NCI-H2029 (cell line): ENCODE data around the gene GATAD2A.

Experiments
- DNase-seq: peaks from one replicate; lab custom pipeline; 2025; lab: John Stamatoyannopoulos, UW

GATAD2A gene

DNA sequence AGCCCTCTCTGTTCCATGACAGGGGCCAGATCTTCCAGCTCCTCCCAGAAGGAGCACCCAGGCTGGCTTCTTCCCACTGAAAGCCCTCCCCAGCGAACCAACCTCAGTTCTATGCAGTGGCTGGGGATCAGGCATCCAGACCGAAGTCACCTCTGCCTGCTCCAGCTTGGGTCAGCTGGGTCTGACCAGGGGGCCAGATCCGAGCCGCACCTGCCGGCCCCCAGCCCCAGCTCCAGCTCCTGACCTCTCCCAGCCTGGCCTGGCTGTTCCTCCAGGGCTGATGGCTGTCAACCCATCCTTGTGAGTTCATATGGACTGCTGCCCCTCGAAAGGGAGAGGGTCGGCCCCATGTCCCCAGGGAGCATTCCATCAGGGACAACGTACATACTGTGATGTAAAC is 101.9 kb downstream of the GATAD2A start:
- no peak for DNase-seq

DNA sequence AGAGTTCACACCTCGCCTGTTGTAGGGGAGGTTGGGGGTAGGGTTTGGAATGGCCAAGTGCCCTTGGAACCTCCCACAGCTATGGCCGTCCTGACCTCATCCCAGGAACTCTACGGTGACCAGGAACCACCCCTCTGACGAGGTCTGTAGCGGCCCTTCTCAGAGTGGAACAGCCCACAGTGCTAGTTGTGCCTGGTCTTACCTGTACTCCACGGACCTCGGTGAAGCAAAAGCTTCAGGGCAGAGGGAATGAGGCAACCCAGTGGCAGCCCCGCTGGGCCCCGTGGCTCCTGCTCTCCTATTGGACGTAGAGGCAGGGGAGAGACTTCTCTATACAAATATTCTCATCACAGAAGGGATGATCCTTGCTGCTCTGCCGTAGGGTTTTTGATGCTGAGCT is 102.7 kb downstream of the GATAD2A start:
- no peak for DNase-seq

DNA sequence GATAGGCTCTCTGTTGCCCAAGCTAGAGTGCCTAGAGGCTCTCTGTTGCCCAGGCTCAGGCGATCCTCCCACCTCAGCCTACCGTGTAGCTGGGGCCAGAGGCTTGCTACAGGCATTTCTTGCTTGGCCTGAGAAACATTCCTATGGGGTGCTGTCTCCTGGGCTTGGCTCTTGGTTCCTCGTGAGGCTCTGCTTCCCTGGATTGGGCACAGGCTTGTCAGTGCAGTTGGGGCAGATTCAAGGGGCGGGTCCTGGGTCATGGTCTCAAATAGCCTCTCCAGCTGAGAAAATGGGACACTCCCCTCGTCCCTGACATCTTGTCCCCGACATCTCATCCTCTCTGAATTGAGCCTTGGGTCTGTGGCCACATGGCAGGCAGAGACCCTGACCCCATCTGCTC is 105.0 kb downstream of the GATAD2A start:
- no peak for DNase-seq

DNA sequence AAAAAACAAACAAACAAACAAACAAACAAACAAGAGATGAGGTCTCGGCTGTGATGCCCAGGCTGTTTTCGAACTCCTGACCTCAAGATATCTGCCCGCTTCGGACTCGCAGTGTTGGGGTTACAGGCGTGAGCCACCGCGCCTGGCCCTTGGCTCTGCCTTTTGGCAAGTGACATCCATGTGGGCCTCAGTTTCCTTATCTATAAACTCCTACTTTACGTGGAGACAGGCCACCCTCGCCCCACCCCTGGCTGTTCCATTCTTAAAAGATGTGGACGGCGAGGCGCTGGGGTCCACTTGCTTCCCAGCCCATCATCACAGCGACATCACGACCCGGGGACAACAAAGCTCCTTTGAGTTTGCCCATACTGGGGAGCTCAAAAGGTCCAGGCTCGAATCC is 108.2 kb downstream of the GATAD2A start:
- DNase-seq: no peak

DNA sequence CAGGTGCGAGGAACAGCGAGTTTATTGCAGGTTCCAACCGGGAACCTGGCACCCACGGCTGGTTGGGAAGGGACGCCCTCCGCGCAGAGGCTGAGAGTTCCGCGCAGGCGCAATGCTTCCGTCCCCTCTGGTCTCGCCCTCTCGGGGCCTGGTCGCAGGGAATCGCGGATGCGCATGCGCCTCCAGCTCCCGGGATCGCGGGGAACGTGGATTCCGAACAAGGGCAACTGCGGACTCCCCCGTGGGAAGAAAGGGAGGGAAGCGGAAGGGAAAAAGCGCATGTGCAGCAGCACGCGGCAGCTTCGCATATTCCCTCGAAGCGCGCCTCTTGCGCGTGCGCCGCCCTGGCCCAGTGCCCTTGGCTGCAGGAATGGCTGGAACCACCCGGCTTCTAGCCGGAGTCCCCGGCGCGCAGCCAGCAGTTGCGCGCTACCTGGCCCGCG is 108.8 kb downstream of the GATAD2A start:
- no peak for DNase-seq

DNA sequence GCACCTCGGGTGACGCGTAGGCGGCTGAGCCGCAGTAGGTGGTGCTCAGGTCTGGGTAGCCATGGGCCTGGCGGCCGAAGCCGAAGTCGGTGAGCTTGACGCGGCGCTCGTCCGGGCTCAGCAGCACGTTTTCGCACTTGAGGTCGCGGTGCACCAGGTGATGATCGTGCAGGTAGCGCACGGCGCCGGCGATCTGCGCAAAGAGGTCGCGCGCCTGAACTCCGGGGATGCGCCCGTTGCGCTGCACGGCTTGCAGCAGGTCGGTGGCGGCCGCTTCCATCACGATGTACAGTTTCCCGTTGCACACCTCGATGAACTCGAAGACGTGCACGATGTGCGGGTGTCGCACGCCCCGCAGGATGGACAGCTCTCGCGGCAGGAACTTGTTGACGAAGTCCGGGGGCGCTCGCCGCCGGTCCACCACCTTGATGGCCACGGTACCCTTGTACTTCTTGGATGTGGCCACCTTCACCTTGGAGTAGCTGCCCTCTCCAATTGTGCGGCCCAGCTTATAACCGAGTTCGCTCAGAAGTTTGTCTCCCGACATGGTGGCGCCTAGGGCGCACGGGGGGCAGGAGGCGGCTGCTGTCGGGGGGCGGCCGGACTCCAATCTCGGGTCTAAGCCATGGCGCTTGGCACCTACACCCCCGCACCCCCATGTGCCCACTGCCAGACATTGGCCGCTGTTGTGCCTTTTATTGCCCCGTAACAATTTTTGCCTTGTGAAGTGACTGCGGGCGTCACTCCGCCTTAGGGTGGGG is 109.6 kb downstream of the GATAD2A start, which contains the start of gene TSSK6:
Gene TSSK6, minus strand, starts transcription at position 668 of the 761 bp plus-strand sequence. Its CDS starts 121 bp downstream, at position 547.
- no peak for DNase-seq

DNA sequence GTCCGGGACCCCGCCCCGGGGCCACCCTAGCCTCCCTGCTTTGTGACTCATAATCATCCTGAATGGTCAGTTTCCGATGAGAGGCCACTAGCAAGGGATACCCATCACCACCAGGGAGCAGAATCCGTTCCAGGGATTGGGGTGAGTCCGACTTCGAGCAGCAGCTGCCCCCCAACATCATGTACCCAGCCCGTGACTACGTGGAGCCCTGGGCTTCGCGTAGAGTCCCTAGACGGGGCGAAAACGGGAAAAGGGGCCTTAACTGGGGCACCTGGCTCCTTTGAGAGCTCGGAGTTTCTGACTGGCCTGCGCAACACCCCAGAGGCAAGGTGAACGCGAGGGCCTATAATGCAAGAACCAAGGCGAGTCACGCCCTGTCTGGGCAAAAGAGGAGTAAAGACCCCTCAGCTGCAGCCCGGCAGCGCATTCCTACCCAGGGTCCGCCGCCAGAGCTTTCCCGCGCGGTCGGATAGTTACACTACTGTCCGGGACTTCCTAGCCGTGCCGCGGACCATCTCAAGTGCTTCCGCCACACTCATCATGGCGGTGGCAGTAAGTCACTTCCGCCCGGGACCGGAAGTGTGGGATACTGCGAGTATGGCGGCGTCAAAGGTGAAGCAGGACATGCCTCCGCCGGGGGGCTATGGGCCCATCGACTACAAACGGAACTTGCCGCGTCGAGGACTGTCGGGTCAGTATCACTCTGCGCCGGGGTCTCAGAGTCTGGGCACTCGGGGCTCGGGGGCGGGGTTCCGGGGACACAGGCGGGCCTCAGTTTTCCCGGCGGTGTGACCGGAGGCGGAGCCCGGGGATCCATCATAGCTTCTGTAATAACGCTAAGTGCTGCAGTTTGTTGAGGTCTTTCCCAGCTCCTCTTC is 110.4 kb downstream of the GATAD2A start, which contains the start of gene NDUFA13:
Gene NDUFA13, plus strand, starts transcription at position 584 of the 878 bp plus-strand sequence. Its CDS starts 14 bp downstream, at position 598.
- DNase-seq: peak; percentile 84

DNA sequence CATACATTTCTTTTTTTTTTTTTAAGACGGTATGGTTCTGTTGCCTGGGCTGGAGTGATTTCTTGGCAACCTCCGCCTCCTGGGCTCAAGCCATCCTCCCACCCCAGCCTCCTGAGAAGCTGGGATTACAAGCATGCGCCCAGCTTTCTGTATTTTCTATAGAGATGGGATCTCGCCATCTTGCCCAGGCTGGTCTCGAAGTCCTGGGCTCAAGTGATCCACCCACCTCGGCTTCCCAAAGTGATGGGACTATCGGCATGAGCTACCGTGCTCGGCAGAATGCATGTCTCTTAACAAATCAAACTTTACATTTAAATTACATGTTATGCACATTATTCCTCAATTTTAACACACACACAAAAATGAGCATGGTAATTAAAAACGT is 111.8 kb downstream of the GATAD2A start:
- DNase-seq: no peak

DNA sequence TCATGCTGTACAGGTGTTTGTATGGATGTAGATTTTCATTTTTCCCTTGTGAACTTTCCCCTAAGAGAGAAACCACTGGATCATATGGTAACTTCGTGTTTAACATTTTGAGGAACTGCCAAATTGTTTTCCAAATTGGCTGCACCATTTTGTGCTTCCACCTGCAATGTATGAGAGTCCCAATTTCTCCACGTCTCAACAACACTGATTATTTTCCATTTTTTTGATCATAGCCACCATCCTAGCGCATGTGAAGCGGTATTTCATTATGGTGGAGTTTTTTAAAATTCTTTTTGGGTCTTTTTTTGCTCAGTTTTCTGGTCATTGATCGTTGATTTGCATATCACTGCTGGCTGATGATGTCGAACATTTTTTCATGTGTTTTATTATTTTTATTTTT is 115.5 kb downstream of the GATAD2A start:
- no peak for DNase-seq

DNA sequence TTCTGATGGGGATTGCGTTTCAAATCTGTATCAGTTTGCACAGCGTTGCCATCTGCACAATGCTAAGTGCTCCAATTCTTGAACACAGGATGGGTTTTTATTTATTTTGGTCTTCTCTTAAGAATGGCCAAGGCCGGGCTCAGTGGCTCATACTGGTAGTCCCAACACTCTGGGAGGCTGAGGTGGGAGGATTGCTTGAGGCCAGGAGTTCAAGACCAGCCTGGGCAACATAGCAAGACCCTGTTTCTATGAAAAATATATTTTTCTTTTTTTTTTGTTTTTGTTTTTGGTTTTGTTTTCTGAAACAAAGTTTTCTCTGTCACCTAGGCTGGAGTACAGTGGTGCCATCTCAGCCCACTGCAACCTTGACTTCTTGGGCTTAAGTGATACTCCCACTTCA is 117.7 kb downstream of the GATAD2A start:
- DNase-seq: no peak

DNA sequence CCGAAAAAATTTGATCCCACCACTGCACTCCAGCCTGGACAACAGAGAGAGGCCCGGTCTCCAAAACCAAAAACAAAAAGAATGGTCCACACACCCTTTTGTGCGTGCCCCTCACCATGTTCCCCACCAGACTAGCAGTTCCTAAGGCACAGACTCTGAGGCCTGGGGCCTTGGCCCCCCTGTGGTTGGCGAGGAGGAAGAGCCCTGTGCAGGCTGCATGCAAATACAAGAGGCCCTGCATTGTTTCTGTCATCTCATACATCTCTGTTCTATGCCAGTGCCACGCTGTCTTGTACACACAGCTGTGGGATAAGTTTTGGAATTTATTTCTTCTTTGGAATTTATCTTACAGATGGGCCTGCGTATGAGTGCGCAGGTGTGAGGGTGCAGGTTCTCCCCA is 118.6 kb downstream of the GATAD2A start:
- no peak for DNase-seq

DNA sequence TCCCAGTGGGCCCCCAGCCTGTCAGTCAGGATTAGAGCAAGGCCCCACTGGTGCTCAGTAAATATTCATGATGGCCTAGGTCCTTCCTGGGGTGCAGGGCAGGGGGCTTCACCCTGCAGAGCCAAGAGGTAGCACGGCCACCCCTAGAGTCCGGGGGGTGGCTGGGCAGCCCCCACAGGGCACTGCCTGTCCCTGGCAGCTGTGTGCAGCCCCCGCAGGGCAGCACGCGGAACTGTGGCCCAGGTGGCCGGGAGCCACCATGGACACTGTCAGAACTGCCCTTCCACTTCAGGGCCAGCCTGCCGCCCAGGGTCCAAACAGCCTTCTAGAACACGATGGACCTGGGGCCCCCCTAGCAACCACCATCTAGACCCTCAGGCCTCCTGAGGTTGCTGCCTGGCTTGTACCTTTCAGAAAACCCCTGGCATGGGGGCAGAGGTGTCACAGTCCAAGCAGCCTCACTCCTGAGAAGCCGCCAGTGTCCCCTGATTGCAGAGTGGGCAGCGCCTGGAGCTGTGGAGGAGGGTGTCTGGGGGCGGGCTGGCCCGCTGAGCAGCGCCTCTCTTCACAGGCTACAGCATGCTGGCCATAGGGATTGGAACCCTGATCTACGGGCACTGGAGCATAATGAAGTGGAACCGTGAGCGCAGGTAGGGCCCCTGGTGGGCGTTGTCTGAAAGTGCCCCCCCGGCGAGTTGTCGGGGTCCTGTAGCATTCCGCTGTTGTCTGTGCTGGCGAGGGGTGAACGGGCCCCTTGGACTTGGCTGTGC is 120.3 kb downstream of the GATAD2A start:
- no peak for DNase-seq

DNA sequence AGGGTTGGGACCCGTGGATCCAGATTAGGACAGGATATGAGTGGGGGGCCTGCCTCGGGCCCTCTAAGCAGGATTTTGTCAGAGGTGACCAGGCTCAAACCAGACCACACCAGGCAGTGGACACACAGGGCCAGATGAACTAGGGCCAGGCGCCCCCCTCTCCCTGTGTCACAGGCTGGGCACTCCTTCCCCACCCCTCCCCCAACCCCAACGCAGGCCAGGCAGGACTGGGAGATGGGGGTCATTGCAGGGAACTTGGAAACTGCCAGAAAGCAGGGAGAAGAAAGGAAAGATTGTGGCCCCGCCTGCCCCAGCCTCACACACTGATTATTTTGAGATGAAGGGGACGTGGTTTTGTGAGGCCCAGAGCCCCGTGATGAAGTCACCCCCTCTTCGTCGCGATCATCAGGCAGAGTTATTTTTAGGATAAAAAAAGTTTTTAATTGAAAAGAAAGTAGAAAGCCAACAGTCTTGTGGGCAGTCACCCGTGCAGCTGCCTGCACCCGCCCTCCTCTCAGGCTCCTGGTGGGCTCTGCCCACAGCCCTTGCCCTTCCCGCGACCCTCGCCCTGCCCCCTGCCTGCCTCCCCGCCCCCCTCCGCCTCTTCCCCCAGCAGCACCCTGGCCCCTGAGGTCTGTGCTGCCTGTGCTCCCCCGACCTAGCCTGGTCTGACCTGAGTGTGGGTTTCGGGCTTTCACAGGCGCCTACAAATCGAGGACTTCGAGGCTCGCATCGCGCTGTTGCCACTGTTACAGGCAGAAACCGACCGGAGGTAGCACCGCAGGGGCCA is 121.3 kb downstream of the GATAD2A start:
- no peak for DNase-seq

DNA sequence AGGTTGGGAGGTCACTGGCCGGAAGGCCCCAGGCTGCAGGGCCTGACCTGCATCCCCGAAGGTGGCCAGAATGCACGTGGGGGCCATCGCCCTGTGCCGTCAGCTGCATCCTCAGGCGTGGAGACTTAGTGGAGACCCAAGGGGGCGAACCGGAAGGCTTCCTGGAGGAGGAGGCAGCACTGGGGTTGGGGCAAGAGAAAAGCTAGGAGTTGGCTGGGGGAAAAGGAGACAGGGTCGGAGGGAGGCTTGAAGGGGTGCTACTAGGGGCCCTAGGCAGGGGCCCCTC is 121.8 kb downstream of the GATAD2A start:
- DNase-seq: no peak

DNA sequence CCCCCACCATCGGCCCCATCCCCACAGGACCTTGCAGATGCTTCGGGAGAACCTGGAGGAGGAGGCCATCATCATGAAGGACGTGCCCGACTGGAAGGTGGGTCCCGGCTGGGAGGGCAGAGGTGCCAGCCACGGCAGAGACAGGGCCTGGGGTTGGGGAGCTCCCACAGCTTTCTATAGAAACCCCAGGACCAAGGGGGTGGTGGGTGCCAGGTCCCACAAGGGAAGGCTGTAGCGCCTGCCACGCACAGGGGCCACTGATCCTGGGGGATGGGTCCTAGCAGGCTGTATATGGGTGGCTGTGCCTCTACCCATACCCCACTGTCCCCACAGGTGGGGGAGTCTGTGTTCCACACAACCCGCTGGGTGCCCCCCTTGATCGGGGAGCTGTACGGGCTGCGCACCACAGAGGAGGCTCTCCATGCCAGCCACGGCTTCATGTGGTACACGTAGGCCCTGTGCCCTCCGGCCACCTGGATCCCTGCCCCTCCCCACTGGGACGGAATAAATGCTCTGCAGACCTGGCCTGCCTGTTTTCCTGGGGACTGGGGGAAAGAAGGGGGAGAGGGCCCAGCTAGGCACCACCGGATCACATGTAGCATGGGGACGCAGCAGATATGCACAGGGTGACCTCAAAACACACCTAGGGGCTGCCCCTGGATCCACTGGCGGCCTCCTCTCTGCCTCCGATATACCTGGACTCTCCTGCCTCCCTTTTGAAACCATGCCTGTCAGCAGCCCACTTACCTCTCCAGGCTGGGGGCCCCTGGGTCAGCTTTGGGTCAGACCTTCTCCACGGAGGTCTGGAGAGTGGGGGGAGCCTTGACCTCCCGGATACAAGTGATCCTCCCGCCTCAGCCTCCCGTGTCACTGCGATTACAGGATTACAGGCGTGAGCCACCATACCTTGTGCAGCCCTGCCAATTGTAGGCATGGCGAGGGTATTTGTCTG is 122.5 kb downstream of the GATAD2A start:
- DNase-seq: no peak

DNA sequence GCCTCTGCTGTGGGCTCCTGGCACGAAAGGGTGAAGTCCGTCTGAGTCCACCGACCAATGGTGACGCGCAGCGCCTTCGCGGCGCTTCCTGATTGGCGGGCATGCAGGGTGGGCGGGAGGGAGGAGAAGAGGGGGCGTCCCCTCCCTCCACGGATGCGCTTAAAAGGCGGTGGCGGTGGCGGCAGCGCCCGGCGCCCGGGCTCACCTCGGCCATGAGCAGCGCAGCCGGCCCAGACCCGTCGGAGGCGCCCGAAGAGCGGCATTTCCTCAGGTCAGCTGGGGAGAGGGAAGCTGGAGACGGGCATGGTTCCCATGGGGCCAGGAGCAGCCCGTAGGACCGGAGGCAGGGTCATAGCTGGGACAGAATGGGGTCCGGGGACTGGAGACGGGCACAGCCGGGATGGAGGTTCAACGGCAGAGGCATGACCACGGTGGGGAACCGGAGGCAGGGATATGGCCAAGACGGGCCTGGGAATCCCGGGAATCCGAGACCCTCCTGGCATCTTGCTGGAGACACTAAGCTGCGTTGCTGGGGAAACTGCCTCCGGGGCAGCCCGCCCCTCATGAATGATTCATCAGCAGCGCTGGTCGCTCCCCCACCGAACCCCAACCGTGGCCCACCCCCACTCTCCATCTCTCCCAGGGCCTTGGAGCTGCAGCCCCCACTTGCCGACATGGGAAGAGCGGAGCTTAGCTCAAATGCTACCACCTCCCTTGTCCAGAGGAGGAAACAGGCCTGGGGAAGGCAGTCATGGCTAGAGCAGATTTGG is 123.4 kb downstream of the GATAD2A start, which contains the start of gene YJEFN3:
Gene YJEFN3, plus strand, starts transcription at position 191 of the 770 bp plus-strand sequence. Its CDS starts 22 bp downstream, at position 213.
- peak; percentile 29 for DNase-seq

DNA sequence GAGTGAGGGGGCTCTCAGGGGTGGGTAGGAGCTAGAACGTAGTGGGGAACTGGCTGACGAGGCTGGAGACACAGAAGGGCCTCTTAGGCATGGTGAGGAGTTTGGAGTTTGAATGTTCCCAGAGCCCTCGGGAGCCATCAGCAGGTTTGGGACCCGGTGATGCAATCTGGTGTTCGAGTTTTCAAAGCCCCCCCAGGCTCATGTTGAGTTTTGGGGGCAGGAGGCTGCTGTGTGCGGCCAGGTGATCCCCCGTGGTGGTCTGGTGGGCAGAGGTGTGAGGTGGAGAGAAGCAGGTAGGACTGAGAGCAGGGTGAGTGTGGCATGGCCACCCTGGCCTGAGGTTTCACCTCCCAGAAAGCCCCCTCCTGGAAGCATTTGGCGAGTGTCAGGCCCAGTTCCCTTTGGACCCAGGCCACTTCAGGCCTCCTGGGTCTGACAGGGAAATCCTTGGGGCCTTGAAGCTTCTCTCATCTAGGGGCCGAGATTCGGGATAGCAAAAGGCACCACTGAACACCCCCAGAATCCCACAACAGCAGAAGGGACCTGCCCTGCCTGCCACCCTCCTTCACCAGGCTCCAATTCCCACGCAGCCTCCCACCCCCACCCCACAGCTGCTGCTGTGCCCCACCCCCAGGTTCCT is 124.4 kb downstream of the GATAD2A start:
- no peak for DNase-seq

DNA sequence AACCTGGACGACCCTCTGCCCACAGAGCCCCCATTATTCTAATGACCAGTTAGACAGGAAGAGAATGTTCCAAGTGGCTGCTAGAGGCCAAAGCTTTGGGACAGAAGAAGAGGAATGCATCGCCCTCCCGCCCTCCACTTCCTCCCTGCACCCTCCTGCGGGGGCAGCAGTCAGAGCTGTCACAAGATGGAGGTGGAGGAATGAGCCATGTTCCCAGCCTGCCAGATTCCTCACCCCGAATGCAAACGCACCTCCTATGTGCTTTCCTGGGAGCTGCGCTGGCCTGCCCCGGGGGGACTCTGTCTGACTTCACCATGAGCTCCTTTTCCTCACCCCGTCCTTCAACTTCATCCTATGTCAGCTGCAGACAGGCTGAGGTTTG is 124.9 kb downstream of the GATAD2A start:
- no peak for DNase-seq

DNA sequence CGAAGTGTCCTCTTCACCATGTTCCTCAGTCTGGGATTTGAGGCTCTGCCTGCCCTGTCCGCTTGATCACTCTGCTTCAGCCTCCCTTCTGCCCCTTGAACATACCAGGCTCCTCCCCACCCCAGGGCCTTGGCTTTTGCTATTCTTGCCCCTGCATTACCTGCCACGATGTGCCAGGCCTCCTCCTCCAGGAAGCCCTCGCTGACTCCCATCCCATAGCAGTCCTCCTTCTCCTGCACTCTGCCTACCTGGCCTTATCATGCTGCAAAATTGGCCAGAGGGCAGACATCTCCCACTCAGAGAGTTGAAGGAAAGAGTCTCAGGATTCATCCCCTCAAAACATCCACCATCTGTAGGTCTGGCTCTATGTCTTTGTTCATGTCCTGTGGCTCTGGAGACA is 125.4 kb downstream of the GATAD2A start:
- DNase-seq: no peak
